GM21528 (cell line): ENCODE measurements around the gene RBMY1B.
"Not testable (repeated sequence)": the region's sequence is repeated elsewhere in the genome, so short reads cannot be mapped to it uniquely, and the experiment has no call there.

Experiments
- ATAC-seq: cut with Tn5 transposase; IDR thresholded peaks from one replicate; pipeline ENCODE4 v1.9.1; 2021; ENCODE audit warnings: mild to moderate bottlenecking, moderate library complexity; ENCODE audit not compliant: unreplicated experiment, low FRiP score

Gene RBMY1B

GRCh38 chrY:21511038-21511437 lies at the start of gene RBMY1B:
Gene RBMY1B, plus strand, starts transcription at chrY:21511338. Its CDS starts 2,013 bp downstream, at chrY:21513351.
- not testable (repeated sequence) for ATAC-seq

GRCh38 chrY:21462915-21463314 lies 48.2 kb upstream of the RBMY1B start:
- ATAC-seq, result not testable (repeated sequence)

- no peak for ATAC-seq
These were observed 28.2 kb upstream of the RBMY1B start for GRCh38 chrY:21482967-21483366.

GRCh38 chrY:21534579-21534978 lies 23.4 kb downstream of the RBMY1B start, which contains the start of gene RBMY1A1:
Gene RBMY1A1, plus strand, starts transcription at chrY:21534879. Its CDS starts 2,013 bp downstream, at chrY:21536892.
- not testable (repeated sequence) for ATAC-seq

- peak; percentile 90 for ATAC-seq
These were observed 48.3 kb downstream of the RBMY1B start for GRCh38 chrY:21559316-21559984.
